HG02870 (cell line): ENCODE results near the gene PRKAG1.

ENCODE experiments used
- ATAC-seq: cut with Tn5 transposase; IDR thresholded peaks from one replicate; pipeline ENCODE4 v1.9.1; 2021; ENCODE audit warnings: mild to moderate bottlenecking, moderate library complexity; ENCODE audit not compliant: unreplicated experiment

PRKAG1 gene

GRCh38 chr12:49050507-49051372 is 32.2 kb upstream of the PRKAG1 start:
- no peak for ATAC-seq

DNA sequence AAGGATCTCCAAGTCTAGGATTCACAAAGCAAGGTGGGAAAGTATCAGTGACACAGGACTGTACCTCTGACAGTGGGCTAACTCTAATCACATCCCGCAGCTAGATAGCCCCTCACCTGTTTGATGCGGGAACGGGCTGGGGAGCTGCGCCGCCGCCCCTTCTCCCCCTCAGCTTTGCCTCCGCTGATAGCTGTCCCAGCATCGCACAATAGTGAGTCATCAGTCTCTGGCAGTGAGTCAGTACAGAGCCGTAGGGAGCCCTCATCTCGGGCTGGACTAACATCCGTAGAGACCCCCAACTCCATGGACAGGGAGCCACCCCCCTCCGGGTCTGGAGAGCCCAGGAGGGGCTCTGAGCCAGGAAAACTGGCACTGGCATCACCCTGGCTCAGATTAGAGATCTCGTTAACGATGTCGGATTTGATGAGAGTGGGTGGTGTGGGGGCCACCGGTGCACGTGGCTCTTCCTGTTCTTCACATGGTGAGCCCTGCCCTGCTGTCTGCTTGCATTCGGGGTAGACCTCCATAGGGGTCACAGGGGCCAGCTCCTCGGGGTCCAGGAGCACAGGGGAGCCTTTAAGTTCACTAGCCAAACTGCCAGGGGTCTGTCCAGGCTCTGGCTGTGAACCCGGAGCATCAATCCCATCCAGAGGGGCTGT is 31.1 kb upstream of the PRKAG1 start:
- ATAC-seq: no peak

- ATAC-seq: no peak
Observed at GRCh38 chr12:49048953-49049352, 30.4 kb upstream of the PRKAG1 start.

GRCh38 chr12:49046129-49046895 is 27.7 kb upstream of the PRKAG1 start:
- no peak for ATAC-seq

GRCh38 chr12:49044660-49045059 is 26.1 kb upstream of the PRKAG1 start:
- ATAC-seq: no peak

DNA sequence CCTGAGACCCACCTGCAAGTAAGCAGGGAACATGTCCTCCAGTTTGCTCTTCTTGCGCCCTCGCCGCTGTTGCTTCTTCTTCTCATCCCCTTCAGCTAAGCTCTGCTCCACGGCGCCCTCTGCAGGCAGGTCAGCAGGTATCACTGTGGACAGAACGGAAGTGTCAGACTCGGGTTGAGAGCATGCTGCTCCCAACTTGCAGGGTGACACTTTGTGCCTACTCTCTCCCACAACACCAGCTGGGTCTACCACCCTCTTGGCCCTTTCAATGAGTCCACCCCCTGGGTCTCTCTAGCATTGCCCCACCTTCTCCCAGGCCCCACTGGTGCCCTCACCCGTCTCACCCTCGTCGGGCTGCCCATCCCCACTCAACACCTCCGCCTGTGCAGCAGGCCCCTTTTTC is 25.3 kb upstream of the PRKAG1 start:
- ATAC-seq: no peak

- ATAC-seq: no peak
Observed at GRCh38 chr12:49043241-49043640, 24.7 kb upstream of the PRKAG1 start.

GRCh38 chr12:49041881-49042484 is 23.4 kb upstream of the PRKAG1 start:
- no peak for ATAC-seq

GRCh38 chr12:49041036-49041880 is 22.7 kb upstream of the PRKAG1 start:
- no peak for ATAC-seq

DNA sequence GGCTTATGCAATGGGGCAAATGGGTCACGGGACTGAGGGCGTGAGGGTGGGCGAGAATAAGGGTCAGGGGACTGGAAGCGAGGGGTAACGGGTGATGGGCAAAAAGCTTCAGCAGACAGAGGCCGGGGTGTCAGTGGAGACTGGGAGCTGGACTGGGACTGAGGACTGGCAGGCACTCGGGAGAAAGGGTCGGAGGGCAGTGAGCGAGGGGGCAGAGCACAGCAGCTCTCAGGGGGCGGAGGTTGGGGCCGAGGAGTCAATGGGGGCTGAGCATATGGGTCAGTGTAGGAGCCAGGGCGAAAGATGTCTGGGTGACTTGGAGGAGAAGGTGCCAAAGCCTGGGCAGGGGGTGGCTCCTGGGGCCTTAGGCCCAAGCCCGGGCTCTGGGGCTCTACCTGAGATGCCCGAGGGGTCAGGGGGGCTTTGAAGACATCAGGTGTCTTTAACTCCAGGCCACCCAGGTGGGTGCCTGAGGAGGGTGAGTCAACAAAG is 21.8 kb upstream of the PRKAG1 start:
- no peak for ATAC-seq

DNA sequence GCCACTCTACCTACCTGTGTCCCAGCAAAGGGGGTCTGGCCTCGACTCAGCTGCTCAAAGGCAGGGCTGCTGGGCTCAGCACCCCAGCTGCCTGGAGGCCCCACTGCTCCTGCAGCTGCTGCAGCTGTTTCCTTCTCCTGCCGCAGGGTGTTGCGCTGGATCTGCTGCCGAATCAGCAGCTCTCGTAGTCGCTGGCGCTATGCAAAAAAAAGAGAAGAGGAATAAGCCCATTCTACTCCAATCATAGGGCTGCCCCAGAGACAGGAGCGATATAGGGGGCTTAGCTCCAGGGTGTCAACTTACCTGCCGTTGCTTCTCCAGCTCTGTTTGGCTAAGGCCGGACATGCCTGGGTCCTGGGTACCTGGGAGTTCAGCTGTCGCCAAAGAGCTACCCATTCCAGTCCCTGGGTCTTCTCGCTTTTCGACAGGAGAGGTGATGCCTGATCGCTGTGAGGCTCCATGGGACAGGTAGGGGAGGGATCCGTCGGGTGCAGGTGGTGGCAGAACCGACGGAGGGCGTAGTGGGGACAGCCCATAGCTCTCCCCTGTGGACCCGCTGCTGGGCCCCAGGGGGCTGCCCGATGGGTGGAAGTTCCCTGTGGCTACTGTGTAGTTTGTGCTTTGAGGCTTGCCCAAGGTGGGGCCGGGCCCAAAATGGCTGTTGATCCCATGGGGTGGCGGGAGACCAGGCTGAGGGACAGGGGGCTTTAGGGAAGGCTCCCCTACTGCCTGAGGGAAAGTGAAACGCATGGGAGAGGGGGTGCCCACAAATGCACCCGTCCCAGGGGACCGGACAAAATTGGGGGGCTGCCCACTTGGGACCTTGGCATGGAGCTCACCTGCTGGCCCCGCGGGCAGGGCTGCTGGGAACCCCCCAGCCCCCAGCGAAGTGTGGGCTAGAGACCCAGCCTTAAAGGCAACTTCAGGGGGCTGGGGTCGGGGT is 21.1 kb upstream of the PRKAG1 start:
- ATAC-seq: no peak

GRCh38 chr12:49038291-49038955 is 19.8 kb upstream of the PRKAG1 start:
- no peak for ATAC-seq

GRCh38 chr12:49037947-49038237 is 19.3 kb upstream of the PRKAG1 start:
- ATAC-seq: no peak

- no peak for ATAC-seq
Observed at GRCh38 chr12:49037111-49037946, 18.8 kb upstream of the PRKAG1 start.

DNA sequence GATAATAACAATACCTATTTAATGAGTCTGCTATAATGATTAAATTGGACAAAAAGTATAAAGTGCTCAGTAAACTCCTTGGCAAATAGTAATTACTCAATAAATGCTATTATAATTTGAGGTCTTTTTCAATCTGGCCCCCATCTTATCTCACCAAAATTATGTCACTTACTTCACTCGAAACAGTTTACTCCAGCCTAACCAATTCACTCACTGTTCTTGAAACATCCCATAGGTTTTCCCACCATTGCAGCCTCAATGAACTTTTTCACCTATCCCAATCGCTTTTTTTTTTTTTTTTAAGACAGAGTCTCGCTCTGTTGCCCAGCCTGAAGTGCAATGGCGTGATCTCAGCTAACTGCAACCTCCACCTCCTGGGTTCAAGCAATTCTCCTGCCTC is 17.5 kb upstream of the PRKAG1 start:
- ATAC-seq: no peak

GRCh38 chr12:49034286-49034622 is 15.7 kb upstream of the PRKAG1 start:
- no peak for ATAC-seq

- ATAC-seq: no peak
Observed at GRCh38 chr12:49033611-49034285, 15.2 kb upstream of the PRKAG1 start.
